Left forelimb (tissue), 1 donor: ENCODE data around the gene CX3CL1.
"Not testable (repeated sequence)": the region's sequence is repeated elsewhere in the genome, so short reads cannot be mapped to it uniquely, and the experiment has no call there.

Experiments used
- DNase-seq: peaks from one replicate; pipeline ENCODE4 v3.0.0-alpha.2; 2018; ENCODE audit warnings: low spot score

The CX3CL1 gene

GRCh38 chr16:57382535-57383275 lies 10.4 kb downstream of the CX3CL1 start:
- DNase-seq, result no peak

GRCh38 chr16:57383276-57384247 lies 11.3 kb downstream of the CX3CL1 start:
- no peak for DNase-seq

GRCh38 chr16:57384248-57385070 lies 12.2 kb downstream of the CX3CL1 start:
- no peak for DNase-seq

GRCh38 chr16:57385083-57385482 lies 12.8 kb downstream of the CX3CL1 start:
- DNase-seq, result no peak

GRCh38 chr16:57386381-57386951 lies 14.2 kb downstream of the CX3CL1 start:
- no peak for DNase-seq

- DNase-seq, result no peak
Measured at GRCh38 chr16:57387598-57388354, 15.5 kb downstream of the CX3CL1 start.

- no peak for DNase-seq
Measured at GRCh38 chr16:57388359-57389086, 16.2 kb downstream of the CX3CL1 start.

- no peak for DNase-seq
Measured at GRCh38 chr16:57389087-57389468, 16.8 kb downstream of the CX3CL1 start.

- DNase-seq, result no peak
Measured at GRCh38 chr16:57390636-57391295, 18.5 kb downstream of the CX3CL1 start.

- DNase-seq, result no peak
Measured at GRCh38 chr16:57391300-57391699, 19.0 kb downstream of the CX3CL1 start.

GRCh38 chr16:57391708-57392107 lies 19.4 kb downstream of the CX3CL1 start:
- DNase-seq, result no peak

GRCh38 chr16:57392694-57393093 lies 20.4 kb downstream of the CX3CL1 start:
- DNase-seq, result no peak

GRCh38 chr16:57394444-57394843 lies 22.2 kb downstream of the CX3CL1 start:
- DNase-seq, result no peak

- no peak for DNase-seq
Measured at GRCh38 chr16:57395026-57395425, 22.7 kb downstream of the CX3CL1 start.

- no peak for DNase-seq
Measured at GRCh38 chr16:57396786-57397185, 24.5 kb downstream of the CX3CL1 start.

GRCh38 chr16:57397493-57397892 lies 25.2 kb downstream of the CX3CL1 start:
- DNase-seq, result not testable (repeated sequence)

- DNase-seq, result no peak
Measured at GRCh38 chr16:57401943-57402640, 29.8 kb downstream of the CX3CL1 start.

GRCh38 chr16:57403965-57404817 lies 31.9 kb downstream of the CX3CL1 start, which contains the start of gene CCL17:
CCL17 (plus strand) TSS chr16:57404767; CDS start chr16:57413933, 9,166 bp downstream.
- DNase-seq, result no peak
